ENCODE measurements around the gene LCE3A. TPM values are rescaled to one million over a fixed set of nuclear protein-coding genes. Genes with fewer than 3 reads are reported as not detected.
"Not testable (repeated sequence)": the region's sequence is repeated elsewhere in the genome, so short reads cannot be mapped to it uniquely, and the experiment has no call there.

The LCE3A gene, protein sequence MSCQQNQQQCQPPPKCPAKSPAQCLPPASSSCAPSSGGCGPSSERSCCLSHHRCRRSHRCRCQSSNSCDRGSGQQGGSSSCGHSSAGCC
- not detected for total RNA-seq

DNA sequence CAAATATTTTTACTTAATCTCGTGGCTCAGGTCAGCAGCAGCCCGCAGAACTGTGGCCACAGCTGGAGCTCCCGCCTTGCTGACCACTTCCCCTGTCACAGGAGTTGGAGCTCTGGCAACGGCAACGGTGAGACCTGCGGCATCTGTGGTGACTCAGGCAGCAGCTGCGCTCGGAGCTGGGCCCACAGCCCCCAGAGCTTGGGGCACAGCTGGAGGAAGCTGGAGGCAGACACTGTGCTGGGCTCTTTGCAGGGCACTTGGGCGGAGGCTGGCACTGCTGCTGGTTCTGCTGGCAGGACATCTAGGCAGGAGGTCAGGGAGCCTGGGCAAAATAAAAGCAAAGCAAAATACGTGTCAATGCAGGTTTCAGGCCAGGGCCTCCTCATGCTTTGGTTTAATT, at the start of gene LCE3A:
LCE3A (minus strand) TSS at position 301 of the 400 bp plus-strand sequence; CDS start at position 301, 0 bp downstream.
- peaks cover 3% of the 10 kb centered on the region for H3K4me1 ChIP-seq
- no peak within 1 kb of the TSS for H3K27ac ChIP-seq
- no peak within 1 kb of the TSS for H3K4me3 ChIP-seq
- peaks cover 7% of the 10 kb centered on the region for H3K27me3 ChIP-seq
- no peak for DNase-seq (ENCODE audit: low spot score in 2 of 2)
- H3K36me3 ChIP-seq: no peaks in the 10 kb centered on the region
- 52% methylated on average over 10 of the region's 10 CpGs for WGBS
- peaks cover 8% of the 10 kb centered on the region for H3K9me3 ChIP-seq
- TF ChIP-seq EP300 (IDR thresholded peaks at IDR 0.05): no peak
- TF ChIP-seq POLR2A (IDR thresholded peaks at IDR 0.05): no peak
- TF ChIP-seq, protein P1, sequence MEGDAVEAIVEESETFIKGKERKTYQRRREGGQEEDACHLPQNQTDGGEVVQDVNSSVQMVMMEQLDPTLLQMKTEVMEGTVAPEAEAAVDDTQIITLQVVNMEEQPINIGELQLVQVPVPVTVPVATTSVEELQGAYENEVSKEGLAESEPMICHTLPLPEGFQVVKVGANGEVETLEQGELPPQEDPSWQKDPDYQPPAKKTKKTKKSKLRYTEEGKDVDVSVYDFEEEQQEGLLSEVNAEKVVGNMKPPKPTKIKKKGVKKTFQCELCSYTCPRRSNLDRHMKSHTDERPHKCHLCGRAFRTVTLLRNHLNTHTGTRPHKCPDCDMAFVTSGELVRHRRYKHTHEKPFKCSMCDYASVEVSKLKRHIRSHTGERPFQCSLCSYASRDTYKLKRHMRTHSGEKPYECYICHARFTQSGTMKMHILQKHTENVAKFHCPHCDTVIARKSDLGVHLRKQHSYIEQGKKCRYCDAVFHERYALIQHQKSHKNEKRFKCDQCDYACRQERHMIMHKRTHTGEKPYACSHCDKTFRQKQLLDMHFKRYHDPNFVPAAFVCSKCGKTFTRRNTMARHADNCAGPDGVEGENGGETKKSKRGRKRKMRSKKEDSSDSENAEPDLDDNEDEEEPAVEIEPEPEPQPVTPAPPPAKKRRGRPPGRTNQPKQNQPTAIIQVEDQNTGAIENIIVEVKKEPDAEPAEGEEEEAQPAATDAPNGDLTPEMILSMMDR (IDR thresholded peaks at IDR 0.05): no peak
- TF ChIP-seq POLR2AphosphoS5 (IDR thresholded peaks at IDR 0.05): no peak

DNA sequence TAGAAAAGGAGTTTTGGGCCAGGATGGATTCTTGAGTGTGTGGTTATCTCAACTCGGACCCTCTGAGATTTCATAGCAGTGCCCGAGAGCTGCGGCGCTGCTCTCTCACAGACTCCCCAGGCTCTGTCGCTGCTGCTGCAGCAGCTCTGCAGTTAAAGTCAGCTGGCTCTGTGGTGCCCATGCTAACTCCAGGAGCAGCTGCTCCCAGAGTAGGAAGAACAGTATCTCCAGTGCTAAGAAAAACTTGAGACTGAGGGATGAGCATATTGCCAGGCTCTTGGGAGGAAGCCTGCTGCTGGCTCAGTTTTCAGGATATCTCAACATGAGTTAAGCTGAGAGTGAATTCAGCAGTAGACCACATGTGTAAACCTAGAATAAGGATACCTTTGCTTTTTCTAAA, 44.7 kb upstream of the LCE3A start:
- TF ChIP-seq POLR2AphosphoS5 (IDR thresholded peaks at IDR 0.05): no peak
- no peak for TF ChIP-seq EP300 (IDR thresholded peaks at IDR 0.05)
- TF ChIP-seq, protein P1 (IDR thresholded peaks at IDR 0.05): no peak
- no peak for TF ChIP-seq POLR2A (IDR thresholded peaks at IDR 0.05)
- no peak for DNase-seq (ENCODE audit: low spot score in 2 of 2)
- 91% methylated on average over 5 of the region's 5 CpGs for WGBS
- no peaks in the 10 kb centered on the region for H3K9me3 ChIP-seq
- no peaks in the 10 kb centered on the region for H3K4me1 ChIP-seq
- no peaks in the 10 kb centered on the region for H3K36me3 ChIP-seq
- no peak overlapping the region for H3K27ac ChIP-seq
- no peak overlapping the region for H3K4me3 ChIP-seq
- H3K27me3 ChIP-seq: no peaks in the 10 kb centered on the region

DNA sequence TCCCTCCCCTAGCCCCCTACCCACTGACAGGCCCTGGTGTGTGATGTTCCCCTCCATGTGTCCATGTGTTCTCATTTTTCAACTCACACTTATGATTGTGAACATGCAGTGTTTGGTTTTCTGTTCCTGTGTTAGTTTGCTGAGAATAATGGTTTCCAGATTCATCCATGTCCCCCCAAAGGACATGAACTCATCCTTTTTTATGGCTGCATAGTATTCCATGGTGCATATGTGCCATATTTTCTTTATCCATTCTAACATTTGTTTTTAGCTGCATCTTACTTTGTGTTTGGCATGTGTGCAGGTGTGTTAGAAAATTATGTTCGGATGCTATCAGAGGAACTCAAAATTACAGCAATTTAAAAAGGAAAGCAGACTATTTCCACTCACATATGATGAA, 43.3 kb upstream of the LCE3A start:
- H3K27ac ChIP-seq; H3K27me3 ChIP-seq; H3K9me3 ChIP-seq; H3K36me3 ChIP-seq; DNase-seq (ENCODE audit: low spot score in 2 of 2); H3K4me1 ChIP-seq; H3K4me3 ChIP-seq: not testable (repeated sequence)
- WGBS: 97% methylated on average over 1 of the region's 1 CpG

DNA sequence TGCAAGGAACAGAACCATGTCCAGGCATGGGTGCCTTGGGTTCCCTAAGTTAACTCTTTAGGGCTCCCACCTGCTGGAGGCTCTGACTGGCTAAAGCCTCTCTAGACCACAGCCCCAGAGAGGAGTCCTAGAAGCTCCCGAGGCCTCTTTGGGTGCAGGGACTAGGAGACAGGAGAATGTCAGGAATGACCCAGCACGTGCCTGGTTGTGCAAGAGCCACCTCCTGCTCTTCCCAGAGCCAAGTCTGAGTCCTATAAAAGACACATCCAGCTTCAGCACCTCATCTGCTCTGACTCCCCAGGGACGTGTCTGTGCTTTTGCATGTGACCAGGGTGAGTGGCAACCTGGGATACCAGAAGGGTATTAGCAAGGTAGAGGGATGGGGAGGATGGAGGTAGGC, 40.2 kb upstream of the LCE3A start, which contains the start of gene LCE2D:
LCE2D (plus strand) TSS at position 283 of the 400 bp plus-strand sequence. CDS start 726 bp downstream, outside the sequence.
- H3K27me3 ChIP-seq: no peaks in the 10 kb centered on the region
- 100% methylated on average over 3 of the region's 3 CpGs for WGBS
- DNase-seq (ENCODE audit: low spot score in 2 of 2): no peak
- no peaks in the 10 kb centered on the region for H3K9me3 ChIP-seq
- H3K4me3 ChIP-seq: no peak within 1 kb of the TSS
- H3K4me1 ChIP-seq: no peaks in the 10 kb centered on the region
- no peaks in the 10 kb centered on the region for H3K36me3 ChIP-seq
- H3K27ac ChIP-seq: no peak within 1 kb of the TSS
- TF ChIP-seq POLR2AphosphoS5 (IDR thresholded peaks at IDR 0.05): no peak
- no peak for TF ChIP-seq POLR2A (IDR thresholded peaks at IDR 0.05)
- TF ChIP-seq, protein P1 (IDR thresholded peaks at IDR 0.05): no peak
- TF ChIP-seq EP300 (IDR thresholded peaks at IDR 0.05): no peak

DNA sequence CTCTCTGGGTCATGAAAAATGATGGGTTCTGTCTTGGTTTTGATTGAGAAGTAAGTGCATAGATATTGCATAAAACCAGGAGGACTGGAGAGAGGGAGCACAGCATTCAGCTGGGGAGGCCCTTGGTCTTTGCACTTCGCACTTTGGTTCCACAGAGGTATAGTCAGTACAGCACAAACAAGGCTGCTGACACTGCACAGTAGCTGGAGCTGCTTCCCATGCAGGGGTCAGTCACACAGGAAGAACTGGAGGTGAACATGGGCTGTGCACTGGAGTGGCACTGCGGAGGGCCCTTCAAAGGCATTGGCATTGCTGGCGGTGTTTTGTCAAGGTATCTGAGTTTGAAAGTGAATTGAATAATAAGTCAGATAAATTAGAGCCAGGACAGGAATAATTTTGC, 35.7 kb upstream of the LCE3A start:
- Histone ChIP-seq H3K4me3 (no peak overlapping the region), H3K36me3 (no peaks in the 10 kb centered on the region), H3K9me3 (no peaks in the 10 kb centered on the region), H3K4me1 (no peaks in the 10 kb centered on the region), H3K27ac (no peak overlapping the region), H3K27me3 (no peaks in the 10 kb centered on the region)
- no peak for DNase-seq (ENCODE audit: low spot score in 2 of 2)
- TF ChIP-seq EP300 (IDR thresholded peaks at IDR 0.05): no peak
- TF ChIP-seq, protein P1 (IDR thresholded peaks at IDR 0.05): no peak
- no peak for TF ChIP-seq POLR2AphosphoS5 (IDR thresholded peaks at IDR 0.05)
- WGBS: 98% methylated on average over 3 of the region's 3 CpGs

DNA sequence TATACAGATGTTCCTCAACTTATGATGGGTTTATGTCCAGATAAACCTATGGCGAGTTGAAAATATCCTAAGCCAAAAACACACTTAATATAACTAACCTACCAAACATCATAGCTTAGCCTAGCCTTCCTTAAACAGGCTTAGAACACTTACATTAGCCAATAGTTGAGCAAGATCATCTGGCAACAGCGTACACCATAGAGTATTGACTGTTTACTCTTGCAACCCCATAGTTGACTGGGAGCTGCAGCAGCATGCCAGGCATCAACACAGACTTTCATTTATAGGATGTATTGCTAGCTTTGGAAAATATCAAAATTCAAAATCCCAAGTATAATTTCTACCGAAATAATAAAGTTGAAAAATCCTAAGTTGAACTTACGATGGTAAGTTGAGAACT, 34.8 kb upstream of the LCE3A start:
- TF ChIP-seq POLR2A (IDR thresholded peaks at IDR 0.05) (no peak), POLR2AphosphoS5 (IDR thresholded peaks at IDR 0.05) (no peak), EP300 (IDR thresholded peaks at IDR 0.05) (no peak)
- TF ChIP-seq, protein P1 (IDR thresholded peaks at IDR 0.05): no peak
- WGBS: 86% methylated on average over 4 of the region's 4 CpGs

More for the DNA sequence above, 34.8 kb upstream of the LCE3A start:
- Histone ChIP-seq H3K9me3 (no peaks in the 10 kb centered on the region), H3K27ac (no peak overlapping the region), H3K27me3 (no peaks in the 10 kb centered on the region), H3K4me3 (no peak overlapping the region), H3K4me1 (no peaks in the 10 kb centered on the region), H3K36me3 (no peaks in the 10 kb centered on the region)
- no peak for DNase-seq (ENCODE audit: low spot score in 2 of 2)
